CD14-positive monocyte (primary cell): ENCODE data around the gene INTS6. TPM values are rescaled to one million over a fixed set of nuclear protein-coding genes. Genes with fewer than 3 reads are reported as not detected.

Experiments
- DNase-seq, 3 donors: peaks; one replicate each; pipeline ENCODE4 v3.0.0-alpha.2; 2011 to 2022
- H2AFZ ChIP-seq: 2 replicates; pipeline ENCODE4 v1.6.0; 2012; ENCODE audit warnings: mild to moderate bottlenecking, low read depth, low read length, inconsistent platforms; ENCODE audit not compliant: insufficient read depth, poor library complexity, severe bottlenecking
- H3K27ac ChIP-seq, 2 donors: 1 replicate in 1 of 2; 2 replicates in 1 of 2; pipeline ENCODE4 v1.5.1; 2012 to 2013; ENCODE audit warnings: low read length in 2 of 2, control low read depth in 1 of 2, inconsistent platforms in 1 of 2, low read depth in 1 of 2, mild to moderate bottlenecking in 1 of 2
- H3K27me3 ChIP-seq, 2 donors: one replicate each; pipeline versions ENCODE4 v1.6.0 to v1.6.1; 2011 to 2013; ENCODE audit warnings: low read length in 2 of 2; ENCODE audit not compliant: control insufficient read depth in 2 of 2, insufficient read depth in 2 of 2
- H3K36me3 ChIP-seq, 2 donors: replicated peaks in 1 of 2; 1 replicate in 1 of 2; 2 replicates in 1 of 2; pipeline versions ENCODE4 v1.5.1 to v1.6.1; 2012 to 2013; ENCODE audit warnings: low read length in 2 of 2, control low read depth in 1 of 2, inconsistent platforms in 1 of 2, mild to moderate bottlenecking in 1 of 2; ENCODE audit not compliant: insufficient read depth in 2 of 2, control insufficient read depth in 1 of 2
- H3K4me1 ChIP-seq, 2 donors: 1 replicate in 1 of 2; 2 replicates in 1 of 2; pipeline versions ENCODE4 v1.5.1 to v1.6.1; 2012 to 2013; ENCODE audit warnings: low read length in 2 of 2, control low read depth in 1 of 2, inconsistent platforms in 1 of 2, mild to moderate bottlenecking in 1 of 2, moderate library complexity in 1 of 2; ENCODE audit not compliant: insufficient read depth in 2 of 2, control insufficient read depth in 1 of 2
- H3K4me2 ChIP-seq: replicated peaks from 2 replicates; pipeline ENCODE3; 2012; ENCODE audit warnings: low read length, moderate library complexity, mild to moderate bottlenecking; ENCODE audit not compliant: poor library complexity, severe bottlenecking; ENCODE audit errors: extremely low read depth
- H3K4me3 ChIP-seq, 3 experiments: fragments of 200-600 bp in 1 of 3; sonication (generic) in 1 of 3; replicated peaks in 1 of 3; 1 replicate in 2 of 3; 2 replicates in 1 of 3; pipeline ENCODE4 v1.5.1; 2011 to 2013; ENCODE audit warnings: low read length in 3 of 3, mild to moderate bottlenecking in 3 of 3, control low read depth in 2 of 3, low read depth in 2 of 3, inconsistent platforms in 1 of 3, moderate library complexity in 1 of 3
- H3K79me2 ChIP-seq: 2 replicates; pipeline ENCODE4 v1.6.0; 2012; ENCODE audit warnings: mild to moderate bottlenecking, control low read depth, inconsistent platforms, low read length, moderate library complexity; ENCODE audit not compliant: insufficient read depth
- H3K9ac ChIP-seq: 2 replicates; pipeline ENCODE4 v1.6.0; 2017; ENCODE audit warnings: low read length, mild to moderate bottlenecking; ENCODE audit not compliant: insufficient read depth, poor library complexity, severe bottlenecking
- H3K9me3 ChIP-seq, 2 donors: replicated peaks in 1 of 2; 1 replicate in 1 of 2; 2 replicates in 1 of 2; pipeline versions ENCODE4 v1.5.1 to v1.6.1; 2012 to 2013; ENCODE audit warnings: low read length in 2 of 2, control low read depth in 1 of 2; ENCODE audit not compliant: control insufficient read depth in 1 of 2, insufficient read depth in 1 of 2
- H4K20me1 ChIP-seq: 2 replicates; pipeline ENCODE4 v1.6.0; 2012; ENCODE audit warnings: mild to moderate bottlenecking, low read length, control low read depth, moderate library complexity; ENCODE audit not compliant: insufficient read depth
- H3K27ac Mint-ChIP-seq, 7 donors: one replicate each; pipeline ENCODE4 v1.8.0; 2020; ENCODE audit warnings: mild to moderate bottlenecking in 7 of 7, mixed read lengths in 7 of 7, moderate library complexity in 6 of 7, inconsistent platforms in 2 of 7
- H3K27me3 Mint-ChIP-seq, 3 donors: one replicate each; pipeline ENCODE4 v1.8.0; 2021 to 2022; ENCODE audit warnings: low read depth in 3 of 3, mild to moderate bottlenecking in 3 of 3, mixed read lengths in 3 of 3, moderate library complexity in 3 of 3, inconsistent platforms in 1 of 3
- H3K36me3 Mint-ChIP-seq, 2 donors: one replicate each; pipeline ENCODE4 v1.8.0; 2020; ENCODE audit warnings: mixed read lengths in 2 of 2, inconsistent platforms in 1 of 2, mild to moderate bottlenecking in 1 of 2
- H3K4me1 Mint-ChIP-seq: one replicate; pipeline ENCODE4 v1.8.0; 2020; ENCODE audit warnings: mild to moderate bottlenecking, mixed read lengths
- H3K4me3 Mint-ChIP-seq, 2 donors: one replicate each; pipeline ENCODE4 v1.8.0; 2020; ENCODE audit warnings: mild to moderate bottlenecking in 2 of 2, mixed read lengths in 2 of 2, moderate library complexity in 1 of 2
- H3K9me3 Mint-ChIP-seq, 7 donors: one replicate each; pipeline ENCODE4 v1.8.0; 2020 to 2022; ENCODE audit warnings: mixed read lengths in 7 of 7, mild to moderate bottlenecking in 6 of 7, moderate library complexity in 6 of 7, inconsistent platforms in 2 of 7
- WGBS: methylation state at CpG from one replicate; pipeline ENCODE4 v1.1.5; 2013; ENCODE audit warnings: missing lambda C conversion rate; ENCODE audit not compliant: insufficient coverage; 5-methylcytosine and 5-hydroxymethylcytosine counted together
- intact Hi-C, 2 donors: fragments of 100-400 bp; cut with micrococcal nuclease; formaldehyde crosslinking; loops; one replicate each; pipeline versions ENCODE4 v1.15.0 to v1.15.1; 2023
- polyA plus RNA-seq, 3 donors: library from polyadenylated mRNA; depleted of rRNA in 1 of 3; unstranded in 2 of 3; stranded (reverse) in 1 of 3; fragments of 300-500 nt in 2 of 3; fragments of >200 nt in 1 of 3; fragmentation: Illumina TruSeq in 2 of 3; gene quantifications; 1 replicate in 2 of 3; 2 replicates in 1 of 3; pipeline ENCODE4 v1.2.3, GENCODE V29; 2012 to 2021
- TF ChIP-seq, protein P1 (sequence below): fragments of 200-600 bp; IDR thresholded peaks from one replicate; pipeline ENCODE4 v1.8.0; 2022; ENCODE audit warnings: antibody characterized with exemption, mild to moderate bottlenecking

The INTS6 gene
- polyA plus RNA-seq, 3 donors = 10.8 to 13.2 (median 11.6) TPM

GRCh38 chr13:51499841-51500240 is 47.0 kb upstream of the INTS6 start:
- TF ChIP-seq, protein P1, sequence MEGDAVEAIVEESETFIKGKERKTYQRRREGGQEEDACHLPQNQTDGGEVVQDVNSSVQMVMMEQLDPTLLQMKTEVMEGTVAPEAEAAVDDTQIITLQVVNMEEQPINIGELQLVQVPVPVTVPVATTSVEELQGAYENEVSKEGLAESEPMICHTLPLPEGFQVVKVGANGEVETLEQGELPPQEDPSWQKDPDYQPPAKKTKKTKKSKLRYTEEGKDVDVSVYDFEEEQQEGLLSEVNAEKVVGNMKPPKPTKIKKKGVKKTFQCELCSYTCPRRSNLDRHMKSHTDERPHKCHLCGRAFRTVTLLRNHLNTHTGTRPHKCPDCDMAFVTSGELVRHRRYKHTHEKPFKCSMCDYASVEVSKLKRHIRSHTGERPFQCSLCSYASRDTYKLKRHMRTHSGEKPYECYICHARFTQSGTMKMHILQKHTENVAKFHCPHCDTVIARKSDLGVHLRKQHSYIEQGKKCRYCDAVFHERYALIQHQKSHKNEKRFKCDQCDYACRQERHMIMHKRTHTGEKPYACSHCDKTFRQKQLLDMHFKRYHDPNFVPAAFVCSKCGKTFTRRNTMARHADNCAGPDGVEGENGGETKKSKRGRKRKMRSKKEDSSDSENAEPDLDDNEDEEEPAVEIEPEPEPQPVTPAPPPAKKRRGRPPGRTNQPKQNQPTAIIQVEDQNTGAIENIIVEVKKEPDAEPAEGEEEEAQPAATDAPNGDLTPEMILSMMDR = no peak
- no peaks in the 10 kb centered on the region for H3K9me3 ChIP-seq
- WGBS = no CpG with 5 or more reads among the region's 4 CpGs
- Mint-ChIP-seq H3K4me1 (peaks cover 28% of the 10 kb centered on the region), H3K4me3 (no peak overlapping the region), H3K27me3 (peaks cover 0 to 5% (median 0%) of the 10 kb centered on the region in 3 donors), H3K9me3 (peaks cover 0 to 3% (median 0%) of the 10 kb centered on the region in 7 donors), H3K36me3 (no peaks in the 10 kb centered on the region), H3K27ac (no peak overlapping the region)
- H2AFZ ChIP-seq = no peak overlapping the region
- H4K20me1 ChIP-seq = no peaks in the 10 kb centered on the region
- no peaks in the 10 kb centered on the region for H3K27me3 ChIP-seq
- no peak overlapping the region for H3K27ac ChIP-seq
- H3K36me3 ChIP-seq = no peaks in the 10 kb centered on the region
- no peak overlapping the region for H3K4me3 ChIP-seq
- intact Hi-C loops = no loop called here
- DNase-seq = no peak
- no peak overlapping the region for H3K4me2 ChIP-seq
- H3K79me2 ChIP-seq = no peaks in the 10 kb centered on the region
- peaks cover 15 to 22% of the 10 kb centered on the region in 2 donors for H3K4me1 ChIP-seq
- no peak overlapping the region for H3K9ac ChIP-seq

DNA sequence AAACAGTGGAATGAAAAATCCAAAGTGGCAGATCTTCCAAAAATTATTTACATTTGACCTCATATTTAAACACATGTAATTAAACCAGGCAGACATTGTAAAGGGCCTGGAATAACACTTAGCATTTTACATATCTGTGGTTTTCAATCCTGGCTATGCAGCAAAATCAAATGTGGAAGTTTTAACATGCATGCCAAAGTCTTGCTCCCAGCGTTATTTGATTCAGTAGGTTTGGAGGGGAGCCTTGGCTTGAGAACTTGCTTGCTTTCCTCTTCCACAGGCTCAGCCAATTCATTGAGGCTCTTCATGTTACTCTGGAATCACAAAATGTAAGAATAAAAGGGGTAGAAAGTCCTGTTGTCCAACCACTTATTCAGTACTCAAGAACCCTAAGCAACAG is 42.5 kb upstream of the INTS6 start:
- H3K27ac Mint-ChIP-seq = no peak overlapping the region
- peaks cover 0 to 2% (median 0%) of the 10 kb centered on the region in 7 donors for H3K9me3 Mint-ChIP-seq
- Histone ChIP-seq H4K20me1 (no peaks in the 10 kb centered on the region), H3K4me3 (no peak overlapping the region), H3K4me1 (no peaks in the 10 kb centered on the region), H3K9ac (no peak overlapping the region), H3K27me3 (no peaks in the 10 kb centered on the region), H3K9me3 (no peaks in the 10 kb centered on the region), H3K27ac (no peak overlapping the region), H3K79me2 (no peaks in the 10 kb centered on the region), H2AFZ (no peak overlapping the region), H3K4me2 (no peak overlapping the region), H3K36me3 (no peaks in the 10 kb centered on the region)
- DNase-seq = no peak
- H3K4me1 Mint-ChIP-seq = peaks cover 4% of the 10 kb centered on the region
- peaks cover 0 to 5% (median 0%) of the 10 kb centered on the region in 3 donors for H3K27me3 Mint-ChIP-seq
- H3K4me3 Mint-ChIP-seq = no peak overlapping the region
- H3K36me3 Mint-ChIP-seq = no peaks in the 10 kb centered on the region
- TF ChIP-seq, protein P1 = no peak
- no CpG with 5 or more reads among the region's 1 CpG for WGBS
- intact Hi-C loops = no loop called here
